SU-DHL-6 (cell line): ENCODE results near the gene CCT2.

ENCODE experiments used
- H2AFZ ChIP-seq: fragments of 200-600 bp; sonication (generic); 2 replicates; pipeline ENCODE4 v1.6.1; 2014; ENCODE audit warnings: low read depth, mild to moderate bottlenecking, moderate library complexity, mixed read lengths, antibody characterized with exemption, low read length; ENCODE audit not compliant: severe bottlenecking
- H3F3A ChIP-seq: fragments of 200-600 bp; shearing (Covaris generic); 2 replicates; pipeline ENCODE4 v1.6.0; 2016; ENCODE audit warnings: antibody characterized with exemption, mild to moderate bottlenecking; ENCODE audit not compliant: insufficient read depth
- H3K27ac ChIP-seq: fragments of 200-600 bp; sonication (generic); 2 replicates; pipeline ENCODE4 v1.5.1; 2016; ENCODE audit warnings: low read depth, mild to moderate bottlenecking, low read length, moderate library complexity, mixed read lengths
- H3K27me3 ChIP-seq: fragments of 200-600 bp; sonication (generic), shearing (Covaris generic); 2 replicates; pipeline ENCODE4 v1.6.0; 2014; ENCODE audit warnings: mild to moderate bottlenecking, low read length
- H3K36me3 ChIP-seq: fragments of 200-600 bp; sonication (generic); 2 replicates; pipeline ENCODE4 v1.6.1; 2014; ENCODE audit warnings: mild to moderate bottlenecking, low read length, mixed read lengths
- H3K4me2 ChIP-seq: fragments of 300-600, 200-600 bp; shearing (Covaris generic), sonication (generic); 2 replicates; pipeline ENCODE4 v1.6.0; 2014; ENCODE audit warnings: low read length, low read depth, mild to moderate bottlenecking; ENCODE audit not compliant: poor library complexity, severe bottlenecking
- H3K4me3 ChIP-seq: fragments of 200-600 bp; sonication (generic); 2 replicates; pipeline ENCODE4 v1.5.1; 2014; ENCODE audit warnings: antibody characterized with exemption, low read length, mild to moderate bottlenecking, mixed read lengths; ENCODE audit not compliant: insufficient read depth, poor library complexity, severe bottlenecking
- H3K79me2 ChIP-seq: fragments of 200-600 bp; sonication (generic); 2 replicates; pipeline ENCODE4 v1.6.1; 2014; ENCODE audit warnings: mild to moderate bottlenecking, low read length, moderate library complexity; ENCODE audit not compliant: insufficient read depth
- H3K9ac ChIP-seq: fragments of 200-600 bp; sonication (generic); 2 replicates; pipeline ENCODE4 v1.7.0; 2014; ENCODE audit warnings: mild to moderate bottlenecking, low read length
- H3K9me2 ChIP-seq: fragments of 200-600 bp; sonication (generic); replicated peaks from 2 replicates; pipeline ENCODE4 v1.6.1; 2014; ENCODE audit warnings: low read length; ENCODE audit not compliant: insufficient read depth
- H3K9me3 ChIP-seq: fragments of 200-600 bp; sonication (generic); 2 replicates; pipeline ENCODE4 v1.6.1; 2014; ENCODE audit warnings: low read length, mixed read lengths; ENCODE audit not compliant: insufficient read depth
- H4K20me1 ChIP-seq: fragments of 200-600 bp; sonication (generic); 2 replicates; pipeline ENCODE4 v1.6.1; 2014; ENCODE audit warnings: low read depth, mild to moderate bottlenecking, antibody characterized with exemption, low read length, moderate library complexity, mixed read lengths
- CTCF ChIP-seq: fragments of 200-600 bp; sonication (generic); IDR thresholded peaks from one replicate; pipeline ENCODE4 v1.5.1; 2017; ENCODE audit warnings: antibody characterized with exemption, mild to moderate bottlenecking, low read length, moderate library complexity; ENCODE audit not compliant: insufficient read depth, poor library complexity, severe bottlenecking
- EZH2phosphoT487 ChIP-seq: fragments of 200-600 bp; sonication (generic), shearing (Covaris generic); conservative IDR thresholded peaks from 2 replicates; pipeline ENCODE4 v1.6.1; 2018; ENCODE audit warnings: mild to moderate bottlenecking, antibody characterized with exemption, low read length, moderate library complexity, mixed read lengths

CCT2 gene

GRCh38 chr12:69585189-69586062 lies at the start of gene CCT2:
TSS of gene CCT2 (plus strand) at chr12:69585459. CDS start at chr12:69585522, 63 bp downstream.
- peak within 1 kb of the TSS; percentile 81 for H2AFZ ChIP-seq
- peak within 1 kb of the TSS; percentile 69 for H3K27ac ChIP-seq
- H3K36me3 ChIP-seq, result peaks cover 38% of the 10 kb centered on the region
- no peaks in the 10 kb centered on the region for H3K9me2 ChIP-seq
- H3K4me2 ChIP-seq, result peak within 1 kb of the TSS; percentile 99
- H3K79me2 ChIP-seq, result peaks cover 37% of the 10 kb centered on the region
- peaks cover 5% of the 10 kb centered on the region; the same call in 1 of the 2 replicates for H3F3A ChIP-seq
- peak within 1 kb of the TSS; percentile 86 for H3K4me3 ChIP-seq
- no peaks in the 10 kb centered on the region for H3K27me3 ChIP-seq
- H3K9me3 ChIP-seq, result no peaks in the 10 kb centered on the region
- peak within 1 kb of the TSS; percentile 85 for H3K9ac ChIP-seq
- TF ChIP-seq EZH2phosphoT487, result no peak
- no peak for TF ChIP-seq CTCF
- peaks cover 9% of the 10 kb centered on the region; the same call in 1 of the 2 replicates for H4K20me1 ChIP-seq

- H3K27me3 ChIP-seq, result no peaks in the 10 kb centered on the region
- no peak overlapping the region for H3K4me3 ChIP-seq
- H3K27ac ChIP-seq, result no peak overlapping the region
- no peaks in the 10 kb centered on the region for H4K20me1 ChIP-seq
- TF ChIP-seq EZH2phosphoT487 (no peak), CTCF (no peak)
- no peaks in the 10 kb centered on the region for H3K79me2 ChIP-seq
- H3F3A ChIP-seq, result no peaks in the 10 kb centered on the region
- H3K36me3 ChIP-seq, result no peaks in the 10 kb centered on the region; the same call in 1 of the 2 replicates
- H3K9me2 ChIP-seq, result no peaks in the 10 kb centered on the region
- 0 out of 2 replicates have a peak, but pooled peaks cover 3% of the 10 kb centered on the region for H3K9me3 ChIP-seq
- no peak overlapping the region for H3K9ac ChIP-seq
- no peak overlapping the region for H2AFZ ChIP-seq
- no peak overlapping the region for H3K4me2 ChIP-seq
Measured at GRCh38 chr12:69540987-69541386, 44.3 kb upstream of the CCT2 start.

GRCh38 chr12:69544087-69544486 lies 41.2 kb upstream of the CCT2 start:
- no peak for TF ChIP-seq EZH2phosphoT487
- no peaks in the 10 kb centered on the region for H3K9me2 ChIP-seq
- H3K27me3 ChIP-seq, result no peaks in the 10 kb centered on the region
- no peaks in the 10 kb centered on the region; the same call in 1 of the 2 replicates for H3K36me3 ChIP-seq
- 0 out of 2 replicates have a peak, but pooled peaks cover 3% of the 10 kb centered on the region for H3K9me3 ChIP-seq
- H3F3A ChIP-seq, result no peaks in the 10 kb centered on the region
- H3K9ac ChIP-seq, result no peak overlapping the region
- no peak overlapping the region for H3K4me2 ChIP-seq
- H3K4me3 ChIP-seq, result no peak overlapping the region
- H4K20me1 ChIP-seq, result no peaks in the 10 kb centered on the region
- no peak overlapping the region for H3K27ac ChIP-seq
- H2AFZ ChIP-seq, result no peak overlapping the region
- H3K79me2 ChIP-seq, result no peaks in the 10 kb centered on the region

- no peak overlapping the region for H3K4me3 ChIP-seq
- H3K9me2 ChIP-seq, result no peaks in the 10 kb centered on the region
- H4K20me1 ChIP-seq, result no peaks in the 10 kb centered on the region
- H3K9ac ChIP-seq, result no peak overlapping the region
- no peak overlapping the region for H3K4me2 ChIP-seq
- H3K9me3 ChIP-seq, result 0 out of 2 replicates have a peak, but pooled peaks cover 3% of the 10 kb centered on the region
- no peak overlapping the region for H3K27ac ChIP-seq
- H3F3A ChIP-seq, result no peaks in the 10 kb centered on the region
- H2AFZ ChIP-seq, result no peak overlapping the region
- no peaks in the 10 kb centered on the region; the same call in 1 of the 2 replicates for H3K36me3 ChIP-seq
- TF ChIP-seq CTCF, result no peak
- no peak for TF ChIP-seq EZH2phosphoT487
- H3K79me2 ChIP-seq, result no peaks in the 10 kb centered on the region
- H3K27me3 ChIP-seq, result no peaks in the 10 kb centered on the region
Measured at GRCh38 chr12:69545081-69545480, 40.2 kb upstream of the CCT2 start.
